Psoas muscle (tissue), 8 donors: Measurements from ENCODE around the gene MYMX. TPM values are rescaled to one million over a fixed set of nuclear protein-coding genes. Genes with fewer than 3 reads are reported as not detected.
A peak's percentile ranks its signal among the peaks of the same experiment; 100 is the strongest.

Experiments
- ATAC-seq, 4 donors: fragments of 200-7000 bp; cut with Tn5 transposase; one replicate each; pipeline ENCODE4 v1.9.1; 2020; ENCODE audit warnings: moderate library complexity in 3 of 4, mild to moderate bottlenecking in 2 of 4
- DNase-seq, 2 donors: peaks; one replicate each; pipeline ENCODE4 v3.0.0-alpha.2; 2020
- H3K27ac ChIP-seq: fragments of 200-600 bp; one replicate; pipeline ENCODE4 v1.8.0; 2022
- H3K27me3 ChIP-seq, 3 donors: fragments of 200-600 bp in 1 of 3; one replicate each; pipeline versions ENCODE4 v1.6.1 to v1.8.0; 2013 to 2022; ENCODE audit warnings: low read length in 2 of 3, mild to moderate bottlenecking in 2 of 3, moderate library complexity in 1 of 3; ENCODE audit not compliant: insufficient read depth in 3 of 3
- H3K36me3 ChIP-seq, 2 donors: fragments of 200-600 bp in 1 of 2; one replicate each; pipeline versions ENCODE4 v1.6.1 to v1.8.0; 2013 to 2022; ENCODE audit warnings: low read depth in 1 of 2, mild to moderate bottlenecking in 1 of 2, moderate library complexity in 1 of 2; ENCODE audit not compliant: insufficient read depth in 1 of 2
- H3K4me1 ChIP-seq: fragments of 200-600 bp; one replicate; pipeline ENCODE4 v1.8.0; 2022
- H3K4me3 ChIP-seq: fragments of 200-600 bp; one replicate; pipeline ENCODE4 v1.8.0; 2022; ENCODE audit warnings: mild to moderate bottlenecking
- H3K9me3 ChIP-seq: fragments of 200-600 bp; one replicate; pipeline ENCODE4 v1.8.0; 2022
- WGBS, 3 donors: extraction: QIAGEN DNeasy Blood & Tissue Kit; methylation state at CpG; one replicate each; pipeline versions ENCODE4 v1.1.6 to v1.1.7; 2013; 5-methylcytosine and 5-hydroxymethylcytosine counted together
- intact Hi-C, 2 donors: fragments of 100-400 bp; cut with DNase I; formaldehyde crosslinking; loops; one replicate each; pipeline versions ENCODE4 v1.11.0 to v1.14.2; 2022
- polyA plus RNA-seq, 3 donors: library from polyadenylated mRNA; stranded (reverse); fragments of 200-250 nt; gene quantifications; one replicate each; pipeline ENCODE4 v1.2.3, GENCODE V29; 2013
- total RNA-seq, 4 donors: library from RNA; stranded (reverse); fragmentation: NEBNext Ultra II Directional in 2 of 4; extraction: Animal tissue kit (Norgen Biotek cat#: 25700) in 2 of 4; gene quantifications; one replicate each; pipeline versions ENCODE4 v1.2.1 to v1.2.4, GENCODE V29; 2021 to 2023
- TF ChIP-seq, protein P1 (sequence below): fragments of 200-600 bp; IDR thresholded peaks from one replicate; pipeline ENCODE4 v1.8.0; 2022; ENCODE audit warnings: antibody characterized with exemption
- donor health status: healthy with polysubstance abuse.
- donor health status: DM: no; HTN: no; CAD: no; lungs with moderate emphysema.
- donor health status: Bipolar disorder and iron deficiency.
- donor health status: healthy.
- donor health status: DM: yes; HTN: yes; CAD: no.
- donor health status: DM: no; HTN: no; CAD: no.
- donor health status: DM: no; HTN: no; CAD: no.
- donor health status: DM: yes; HTN: yes; CAD: no.

Gene MYMX
- total and polyA plus RNA-seq, 7 donors = 0.09 to 0.61 (median 0.36) TPM; not detected in 2

GRCh38 chr6:44248579-44248978 is 31.9 kb downstream of the MYMX start:
- ATAC-seq = no peak
- Histone ChIP-seq H3K9me3 (no peaks in the 10 kb centered on the region), H3K36me3 (peaks cover 20 to 57% of the 10 kb centered on the region in 2 donors), H3K4me3 (peak overlapping the region; percentile 82), H3K27ac (peak overlapping the region; percentile 100), H3K27me3 (no peaks in the 10 kb centered on the region), H3K4me1 (peaks cover 45% of the 10 kb centered on the region)
- 14 to 21% (median 19%) methylated on average over 1 of the region's 1 CpG for WGBS, 3 donors
- DNase-seq = no peak
- TF ChIP-seq, protein P1, sequence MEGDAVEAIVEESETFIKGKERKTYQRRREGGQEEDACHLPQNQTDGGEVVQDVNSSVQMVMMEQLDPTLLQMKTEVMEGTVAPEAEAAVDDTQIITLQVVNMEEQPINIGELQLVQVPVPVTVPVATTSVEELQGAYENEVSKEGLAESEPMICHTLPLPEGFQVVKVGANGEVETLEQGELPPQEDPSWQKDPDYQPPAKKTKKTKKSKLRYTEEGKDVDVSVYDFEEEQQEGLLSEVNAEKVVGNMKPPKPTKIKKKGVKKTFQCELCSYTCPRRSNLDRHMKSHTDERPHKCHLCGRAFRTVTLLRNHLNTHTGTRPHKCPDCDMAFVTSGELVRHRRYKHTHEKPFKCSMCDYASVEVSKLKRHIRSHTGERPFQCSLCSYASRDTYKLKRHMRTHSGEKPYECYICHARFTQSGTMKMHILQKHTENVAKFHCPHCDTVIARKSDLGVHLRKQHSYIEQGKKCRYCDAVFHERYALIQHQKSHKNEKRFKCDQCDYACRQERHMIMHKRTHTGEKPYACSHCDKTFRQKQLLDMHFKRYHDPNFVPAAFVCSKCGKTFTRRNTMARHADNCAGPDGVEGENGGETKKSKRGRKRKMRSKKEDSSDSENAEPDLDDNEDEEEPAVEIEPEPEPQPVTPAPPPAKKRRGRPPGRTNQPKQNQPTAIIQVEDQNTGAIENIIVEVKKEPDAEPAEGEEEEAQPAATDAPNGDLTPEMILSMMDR = no peak
- intact Hi-C loops = no loop called here

- intact Hi-C loops = no loop called here
- Histone ChIP-seq H3K36me3 (peaks cover 20 to 64% of the 10 kb centered on the region in 2 donors), H3K27ac (peak overlapping the region; percentile 100), H3K4me1 (peaks cover 45% of the 10 kb centered on the region), H3K27me3 (no peaks in the 10 kb centered on the region), H3K4me3 (peak overlapping the region; percentile 82), H3K9me3 (no peaks in the 10 kb centered on the region)
- TF ChIP-seq, protein P1 = no peak
- ATAC-seq = no peak
- WGBS, 3 donors = 57 to 75% (median 63%) methylated on average over 9 of the region's 9 CpGs
- DNase-seq = peak in 1 of 2 donors; percentile 20
These were observed 32.5 kb downstream of the MYMX start for GRCh38 chr6:44249082-44249748.

DNA sequence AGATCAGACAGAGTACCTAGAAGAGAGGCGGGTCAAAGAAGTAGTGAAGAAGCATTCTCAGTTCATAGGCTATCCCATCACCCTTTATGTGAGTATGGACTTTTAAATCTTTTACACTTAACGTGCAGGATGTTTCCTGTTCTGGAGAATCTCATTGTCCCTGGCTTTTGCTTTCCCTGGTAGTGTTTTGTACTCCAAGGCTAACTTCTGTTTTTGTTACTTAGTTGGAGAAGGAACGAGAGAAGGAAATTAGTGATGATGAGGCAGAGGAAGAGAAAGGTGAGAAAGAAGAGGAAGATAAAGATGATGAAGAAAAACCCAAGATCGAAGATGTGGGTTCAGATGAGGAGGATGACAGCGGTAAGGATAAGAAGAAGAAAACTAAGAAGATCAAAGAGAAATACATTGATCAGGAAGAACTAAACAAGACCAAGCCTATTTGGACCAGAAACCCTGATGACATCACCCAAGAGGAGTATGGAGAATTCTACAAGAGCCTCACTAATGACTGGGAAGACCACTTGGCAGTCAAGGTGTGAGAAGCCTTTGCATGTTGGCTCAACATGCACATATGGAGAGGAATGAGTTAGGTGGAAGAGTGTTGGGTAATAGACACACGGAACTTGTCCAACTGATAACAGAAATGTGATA is 33.5 kb downstream of the MYMX start:
- TF ChIP-seq, protein P1 = no peak
- no peaks in the 10 kb centered on the region for H3K9me3 ChIP-seq
- peaks cover 20 to 73% of the 10 kb centered on the region in 2 donors for H3K36me3 ChIP-seq
- H3K4me1 ChIP-seq = peaks cover 45% of the 10 kb centered on the region
- WGBS, 3 donors = 62 to 67% (median 65%) methylated on average over 6 of the region's 6 CpGs
- H3K27me3 ChIP-seq = no peaks in the 10 kb centered on the region
- H3K4me3 ChIP-seq = peak overlapping the region; percentile 82
- peak overlapping the region; percentile 6 for H3K27ac ChIP-seq
- no peak for ATAC-seq
- intact Hi-C loops = no loop called here
- no peak for DNase-seq

GRCh38 chr6:44250718-44251123 is 34.0 kb downstream of the MYMX start:
- Histone ChIP-seq H3K4me3 (peak overlapping the region; percentile 23), H3K36me3 (peaks cover 20 to 79% of the 10 kb centered on the region in 2 donors), H3K27ac (peak overlapping the region; percentile 6), H3K27me3 (no peaks in the 10 kb centered on the region), H3K9me3 (no peaks in the 10 kb centered on the region), H3K4me1 (peaks cover 43% of the 10 kb centered on the region)
- intact Hi-C loops = no loop called here
- no peak for DNase-seq
- WGBS, 3 donors = 54 to 80% (median 59%) methylated on average over 3 of the region's 3 CpGs
- TF ChIP-seq, protein P1 = no peak
- ATAC-seq = no peak
